ENCODE data around the gene FMC1.
"Not testable (repeated sequence)": the region's sequence is repeated elsewhere in the genome, so short reads cannot be mapped to it uniquely, and the experiment has no call there.

Gene FMC1, protein sequence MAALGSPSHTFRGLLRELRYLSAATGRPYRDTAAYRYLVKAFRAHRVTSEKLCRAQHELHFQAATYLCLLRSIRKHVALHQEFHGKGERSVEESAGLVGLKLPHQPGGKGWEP

DNA sequence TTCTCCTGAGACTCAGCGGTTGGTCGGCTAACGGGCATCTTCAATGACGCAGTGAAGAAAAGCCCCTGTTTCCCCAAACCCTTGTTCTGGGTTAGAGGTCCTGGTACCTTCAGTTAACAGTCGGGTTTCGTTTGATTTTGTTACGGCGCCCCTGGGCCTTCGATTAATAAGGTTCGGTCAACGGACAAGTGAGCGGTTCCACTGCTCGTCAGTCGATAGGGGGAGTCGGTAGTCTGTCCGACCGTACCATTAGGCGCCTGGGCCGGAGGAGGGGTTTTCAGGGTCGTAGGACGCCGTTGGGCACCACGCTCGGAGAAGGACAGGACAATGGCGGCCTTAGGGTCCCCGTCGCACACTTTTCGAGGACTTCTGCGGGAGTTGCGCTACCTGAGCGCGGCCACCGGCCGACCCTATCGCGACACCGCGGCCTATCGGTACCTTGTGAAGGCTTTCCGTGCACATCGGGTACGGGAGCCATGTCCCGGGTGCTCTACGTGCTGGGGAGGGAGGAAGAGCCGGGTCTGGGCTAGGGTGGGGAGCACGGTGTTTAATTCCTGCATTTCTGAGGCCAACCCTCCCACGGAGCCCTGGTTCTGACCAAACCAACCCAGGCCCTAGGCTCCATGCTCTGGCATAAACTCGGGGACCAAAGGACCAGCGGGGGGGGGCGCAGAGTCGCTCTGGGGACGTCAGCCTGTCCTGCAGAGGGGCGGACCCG, at the start of gene FMC1:
Gene FMC1 (plus strand): TSS at position 280 of the 718 bp plus-strand sequence. CDS start 48 bp downstream, at position 328.
- DNase-seq: peak; percentile 86

DNA sequence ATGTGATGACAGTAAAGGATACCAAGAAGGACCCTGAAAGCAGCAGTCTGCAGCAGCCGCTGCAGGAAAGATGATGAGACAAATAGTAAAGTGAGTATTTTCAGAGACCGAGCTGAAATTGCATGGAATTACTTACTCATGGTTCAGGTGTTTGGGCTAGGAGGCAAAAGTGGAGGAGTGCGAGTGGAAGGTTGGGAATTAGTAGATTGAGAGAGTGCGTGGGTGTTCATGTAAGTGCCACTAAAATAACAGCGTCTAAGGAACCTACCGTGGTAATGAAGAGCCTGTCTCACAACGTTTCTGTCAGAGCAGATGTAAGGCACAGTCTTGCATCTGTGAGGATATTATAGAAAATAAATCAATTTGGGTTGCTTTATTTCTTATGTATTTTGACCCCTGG, 48.3 kb upstream of the FMC1 start:
- DNase-seq: no peak

DNA sequence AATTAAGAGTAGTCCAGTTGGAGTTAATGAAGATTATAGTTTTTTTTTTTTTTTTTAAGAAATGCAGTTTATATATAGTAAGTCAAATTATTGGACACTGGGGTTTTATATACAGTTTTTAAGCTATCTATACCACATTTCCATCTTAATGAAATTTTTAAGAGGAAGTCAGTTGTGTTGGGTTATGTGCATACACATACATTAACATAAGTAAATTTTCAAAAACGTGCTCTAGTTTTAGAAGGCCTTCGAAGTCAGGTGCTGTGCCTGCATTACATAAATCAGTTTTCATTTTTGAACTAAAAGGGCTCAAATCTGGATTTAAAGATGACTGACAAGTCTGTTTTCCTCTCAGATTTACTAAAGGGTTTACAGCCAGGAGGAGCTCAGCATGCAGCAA, 47.6 kb upstream of the FMC1 start:
- no peak for DNase-seq

DNA sequence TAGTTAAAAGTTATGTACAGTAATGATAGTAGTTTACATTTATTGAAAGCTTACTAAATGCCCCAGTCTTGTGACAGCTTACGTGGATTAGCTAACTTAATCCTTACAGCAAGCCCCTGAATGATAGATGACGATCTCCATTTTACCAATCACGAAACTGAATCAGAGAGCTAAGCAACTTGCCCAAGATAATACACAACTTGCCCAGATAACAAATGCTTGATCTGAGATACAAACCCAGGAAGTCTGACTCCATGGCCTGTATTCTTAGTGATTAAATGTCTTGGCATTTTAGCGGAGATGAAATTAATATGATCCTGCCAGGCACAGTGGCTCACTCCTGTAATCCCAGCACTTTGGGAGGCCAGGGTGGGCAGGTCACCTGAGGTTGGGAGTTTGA, 46.9 kb upstream of the FMC1 start:
- no peak for DNase-seq

DNA sequence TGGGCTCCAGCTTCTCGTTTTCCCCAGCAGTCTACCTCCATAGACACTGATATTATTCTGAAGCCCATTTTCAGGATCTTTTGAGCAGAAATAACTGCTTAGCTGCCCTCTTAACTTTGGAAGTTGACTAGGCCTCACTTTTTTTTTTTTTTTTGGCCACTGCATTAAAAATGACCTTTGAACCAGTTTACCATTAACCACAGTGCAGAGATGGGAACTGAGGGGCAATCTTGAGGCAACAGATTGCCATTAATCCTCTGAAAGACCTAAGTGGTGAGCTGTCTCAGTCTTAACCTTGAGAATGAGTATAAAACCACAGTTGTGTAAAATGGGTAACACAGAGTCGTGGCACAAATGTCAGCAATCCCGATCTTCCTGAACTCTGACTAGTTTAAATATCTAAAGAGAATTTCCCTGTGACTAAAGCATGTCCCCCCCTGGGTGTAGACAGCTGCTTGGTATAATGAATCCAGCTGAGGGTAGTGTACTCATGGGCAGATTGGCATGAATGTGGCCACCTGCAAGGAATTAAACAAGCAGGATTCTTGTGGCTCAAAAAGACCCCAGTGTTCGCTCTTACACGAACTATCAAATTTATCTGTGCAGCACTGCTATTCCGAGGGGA, 46.1 kb upstream of the FMC1 start:
- DNase-seq: no peak

DNA sequence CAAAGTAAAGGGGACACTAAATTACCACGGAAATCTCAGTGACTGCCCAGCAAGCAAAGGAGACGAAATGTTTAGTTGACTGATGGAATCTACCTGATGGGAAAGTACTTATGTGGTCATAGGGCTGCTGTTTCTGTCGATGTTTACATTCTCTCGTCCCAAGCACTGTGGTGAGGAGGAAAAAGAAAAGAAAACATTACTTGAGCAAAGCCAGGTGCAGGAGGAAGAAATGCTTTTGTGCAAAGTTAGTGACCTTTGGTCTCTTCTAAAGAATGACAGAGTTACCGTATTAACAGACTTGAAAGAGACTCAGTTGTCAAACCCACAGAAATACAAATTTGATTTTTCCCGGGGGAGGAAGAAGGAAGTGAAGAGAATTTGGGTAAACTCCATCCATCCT, 43.3 kb upstream of the FMC1 start:
- no peak for DNase-seq

DNA sequence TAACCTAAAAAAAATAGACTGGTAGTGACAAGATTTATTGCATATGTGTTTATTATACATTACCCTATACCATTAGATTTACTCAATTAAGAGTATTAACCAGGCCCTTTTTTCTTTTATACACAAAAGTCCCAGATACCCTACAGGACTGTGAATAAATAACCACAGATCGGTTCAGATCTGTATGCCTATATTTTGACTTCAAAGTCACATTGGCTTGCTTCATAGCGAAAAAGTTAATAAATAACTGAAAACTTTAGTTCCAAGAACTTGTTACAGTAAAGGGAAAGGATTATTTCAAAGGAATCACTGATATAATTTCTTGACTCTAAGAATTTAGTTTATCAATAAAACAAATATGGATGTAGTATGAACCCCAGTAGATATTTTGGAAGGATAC, 41.8 kb upstream of the FMC1 start:
- no peak for DNase-seq

DNA sequence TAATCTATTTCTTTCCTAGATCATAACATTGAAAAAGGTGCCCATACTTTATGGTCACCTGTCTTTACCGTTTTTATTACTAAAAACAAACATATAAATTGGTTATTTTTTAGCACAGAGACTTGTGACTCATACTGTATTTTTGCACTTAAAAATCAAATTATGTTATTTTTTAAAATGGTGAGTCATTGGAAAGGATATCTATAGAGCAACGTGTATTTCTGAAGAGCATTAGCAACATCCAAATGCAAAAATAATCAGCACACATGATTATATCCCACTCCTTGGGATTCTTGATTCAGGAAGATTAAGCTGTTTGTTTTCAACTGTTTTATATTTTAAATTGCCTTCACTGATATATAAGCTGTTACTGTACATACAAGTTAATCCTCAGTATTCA, 40.7 kb upstream of the FMC1 start:
- DNase-seq: no peak

DNA sequence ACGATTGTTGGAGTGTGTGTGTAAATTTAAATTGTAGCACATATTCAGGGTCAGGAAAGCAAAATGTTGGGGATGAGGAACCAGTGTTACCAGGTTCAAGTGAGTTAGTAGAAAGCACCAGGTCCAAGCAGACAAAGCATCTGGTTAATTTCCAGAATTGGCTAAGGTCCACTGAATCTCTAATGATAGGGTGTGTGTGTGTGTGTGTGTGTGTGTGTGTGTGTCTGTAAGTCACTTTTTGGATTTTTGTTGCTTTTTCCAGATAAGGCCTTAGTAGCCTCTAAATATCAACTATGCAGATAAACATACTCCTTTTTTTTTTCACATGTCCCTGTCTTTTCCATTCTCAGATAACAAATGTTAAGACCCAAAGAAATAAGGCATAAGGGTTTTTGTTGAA, 36.6 kb upstream of the FMC1 start:
- DNase-seq: no peak

DNA sequence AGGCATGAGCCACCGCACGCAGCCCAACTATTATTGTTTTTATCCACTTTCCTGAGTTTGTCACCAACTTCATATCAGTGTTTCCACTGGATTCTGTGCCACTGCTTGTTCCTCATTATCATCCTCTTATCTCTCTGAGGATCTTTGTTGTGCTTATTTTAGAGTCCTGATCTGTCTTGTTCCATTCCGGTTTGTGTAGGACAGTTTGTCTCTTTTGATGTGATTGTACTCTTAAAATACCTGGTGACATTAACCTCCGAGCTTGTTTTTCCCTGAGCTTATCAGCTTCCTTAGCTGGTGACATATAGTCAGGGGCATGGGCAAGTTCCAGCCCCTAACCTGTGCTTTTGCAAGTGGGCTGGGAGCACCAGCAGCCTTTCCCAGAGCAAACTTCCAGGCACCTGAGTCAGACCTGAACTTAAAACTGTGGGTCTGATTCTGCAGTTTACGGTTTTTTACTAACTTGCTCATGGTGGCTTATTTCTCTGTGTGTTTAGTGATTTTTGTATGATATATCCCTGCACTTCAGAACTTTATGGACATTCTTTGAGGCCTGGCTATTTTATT, 23.1 kb upstream of the FMC1 start:
- no peak for DNase-seq

DNA sequence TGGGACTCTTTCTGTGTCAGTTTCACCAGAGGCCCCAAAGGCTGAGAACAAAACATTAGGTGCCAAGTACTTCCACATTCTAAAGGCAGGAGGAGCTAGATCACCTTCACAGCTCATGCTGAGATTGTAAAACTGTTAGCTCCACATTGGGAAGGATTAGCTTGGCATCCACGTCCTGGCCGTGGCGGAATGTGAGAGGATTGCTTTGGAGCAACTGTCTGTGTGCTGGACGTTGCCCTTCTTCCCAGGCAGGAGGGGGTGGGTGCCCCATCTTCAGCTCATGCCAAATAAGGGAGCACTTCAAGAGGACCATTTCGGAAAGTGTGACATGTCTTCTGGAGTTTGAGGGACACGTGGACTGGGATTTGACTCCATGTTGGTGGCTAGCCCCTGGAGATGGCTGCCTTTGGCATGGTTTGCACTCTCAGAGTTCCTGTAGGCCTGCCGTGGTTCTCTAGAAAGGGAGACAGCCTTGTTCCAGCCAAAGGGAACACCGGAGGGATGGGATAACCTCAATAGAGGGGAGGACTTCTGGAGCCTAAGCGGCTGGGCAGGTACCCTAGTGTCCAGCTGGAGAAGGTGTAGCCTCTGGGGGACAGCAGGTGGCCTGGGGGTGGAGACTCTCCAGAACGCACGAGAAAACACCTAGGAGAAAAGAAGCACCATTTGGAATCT, 19.9 kb upstream of the FMC1 start:
- no peak for DNase-seq

DNA sequence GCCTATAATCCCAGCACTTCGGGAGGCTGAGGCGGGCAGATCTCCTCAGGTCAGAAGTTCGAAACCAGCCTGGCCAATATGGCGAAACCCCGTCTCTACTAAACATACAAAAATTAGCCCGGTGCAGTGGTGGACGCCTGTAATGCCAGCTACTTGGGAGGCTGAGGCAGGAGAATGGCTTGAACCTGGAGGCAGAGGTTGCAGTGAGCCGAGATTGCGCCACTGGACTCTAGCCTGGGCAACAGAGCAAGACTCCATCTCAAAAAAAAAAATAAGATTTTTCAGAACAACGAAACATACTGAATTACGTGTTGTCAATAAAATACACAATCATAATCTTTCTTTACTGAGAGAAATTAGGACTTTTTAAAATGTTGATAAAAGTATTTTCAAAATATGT, 16.4 kb upstream of the FMC1 start:
- DNase-seq: not testable (repeated sequence)

DNA sequence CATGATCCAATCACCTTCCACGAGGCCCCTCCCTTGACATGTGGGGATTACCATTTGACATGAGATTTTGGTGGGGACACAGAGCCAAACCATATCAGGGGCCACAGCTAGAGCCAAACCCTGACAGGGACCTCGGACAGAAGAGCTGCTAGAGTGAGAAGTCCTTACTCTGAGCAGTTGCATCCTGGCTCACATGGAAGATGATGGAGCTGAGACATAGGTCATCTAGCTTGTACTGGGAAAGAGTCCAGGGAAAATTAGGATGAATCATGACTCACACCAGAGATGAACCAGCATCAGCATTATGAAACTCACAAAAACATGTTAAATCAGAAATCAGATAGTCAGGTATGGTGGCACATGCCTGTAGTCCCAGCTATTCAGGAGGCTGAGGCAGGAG, 12.8 kb upstream of the FMC1 start:
- DNase-seq: no peak

DNA sequence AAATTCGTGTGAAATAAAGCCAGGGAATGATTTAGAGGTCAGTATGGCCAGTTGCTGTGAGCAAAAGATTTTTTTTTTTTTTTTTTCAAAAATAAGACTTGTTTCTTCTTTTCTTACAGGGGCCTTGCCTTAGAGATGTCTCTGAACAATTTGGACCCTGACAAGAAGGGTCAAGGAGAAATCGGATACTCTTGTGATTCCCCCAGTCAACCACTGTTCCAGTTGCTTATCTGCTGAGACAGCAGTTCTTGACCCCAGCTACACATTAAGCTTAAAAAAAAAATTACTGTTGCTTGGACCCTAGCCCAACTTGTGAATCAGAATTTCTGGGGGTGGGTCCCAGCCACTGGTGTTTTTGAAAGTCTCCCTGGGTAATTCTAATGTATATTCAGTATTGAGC, 12.0 kb upstream of the FMC1 start:
- no peak for DNase-seq

DNA sequence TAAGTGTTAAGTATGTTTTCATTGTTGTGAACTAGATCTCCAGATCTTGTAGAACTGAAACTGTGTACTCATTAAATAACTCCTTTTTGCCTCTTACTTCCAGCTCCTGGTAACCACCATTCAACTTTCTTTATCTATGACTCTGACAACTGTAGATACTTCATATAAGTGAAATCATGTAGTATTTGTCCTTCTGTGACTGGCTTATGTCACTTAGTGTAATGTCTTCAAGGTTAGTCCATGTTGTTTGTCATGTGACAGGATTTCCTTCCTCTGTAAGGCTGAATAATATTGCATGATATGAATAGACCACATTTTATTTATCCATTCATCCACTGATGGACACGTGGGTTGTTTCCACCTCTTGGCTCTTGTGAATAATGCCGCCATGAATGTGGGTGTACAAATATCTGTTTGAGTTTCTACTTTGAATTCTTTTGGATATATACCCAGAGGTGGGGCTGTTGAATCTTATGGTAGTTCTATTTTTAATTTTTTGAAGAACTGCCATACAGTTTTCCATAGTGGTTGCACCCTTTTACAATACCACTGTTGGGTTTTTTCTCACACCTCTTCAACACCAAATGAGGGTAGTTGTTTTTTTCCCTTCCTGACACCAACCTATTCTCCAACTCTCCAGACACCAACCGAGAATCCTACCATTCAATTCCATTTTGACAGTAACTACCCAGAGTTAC, 10.7 kb upstream of the FMC1 start:
- DNase-seq: no peak

DNA sequence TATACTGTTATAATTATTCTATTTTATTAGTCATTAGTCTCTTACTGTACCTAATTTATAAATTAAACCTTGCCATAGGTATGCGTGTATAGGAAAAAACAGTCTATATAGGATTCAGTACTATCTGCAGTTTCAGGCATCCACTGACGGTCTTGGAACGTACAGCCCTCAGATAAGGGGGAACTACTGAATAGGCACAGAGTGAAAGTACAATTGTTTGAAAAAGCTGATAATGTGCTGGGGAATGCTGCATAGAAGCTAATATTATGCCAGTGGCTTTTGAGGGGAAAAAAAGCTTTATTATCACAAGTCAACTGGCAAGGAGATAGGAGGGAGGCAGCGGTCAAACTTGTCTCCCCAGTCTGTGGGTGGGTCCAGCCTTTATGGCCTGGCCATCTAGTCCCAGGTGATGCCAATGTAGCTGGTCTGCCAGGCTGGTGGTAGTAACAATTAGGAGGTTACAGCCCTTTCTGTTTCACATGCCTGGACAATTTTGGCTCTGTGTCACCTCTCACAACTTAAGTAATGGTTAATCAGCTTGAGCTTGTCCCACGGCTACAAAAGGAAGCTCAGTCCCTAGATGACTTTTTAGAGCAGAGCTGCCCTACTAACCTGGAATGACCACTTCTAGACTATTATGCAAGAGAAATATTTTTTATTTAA, 8.3 kb upstream of the FMC1 start:
- no peak for DNase-seq

DNA sequence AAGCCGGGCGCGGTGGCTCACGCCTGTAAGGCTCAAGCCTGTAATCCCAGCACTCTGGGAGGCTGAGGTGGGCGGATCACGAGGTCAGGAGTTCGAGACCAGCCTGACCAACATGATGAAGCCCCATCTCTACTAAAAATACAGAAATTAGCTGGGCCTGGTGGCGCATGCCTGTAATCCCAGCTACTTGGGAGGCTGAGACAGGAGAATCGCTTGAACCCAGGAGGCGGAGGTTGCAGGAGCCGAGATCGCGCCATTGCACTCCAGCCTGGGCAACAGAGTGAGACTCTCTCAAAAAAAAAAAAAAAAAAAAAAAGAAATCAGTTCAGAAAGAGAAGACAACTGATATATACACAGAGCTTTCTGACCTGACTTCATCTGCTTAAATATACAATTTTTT, 7.7 kb upstream of the FMC1 start:
- not testable (repeated sequence) for DNase-seq

DNA sequence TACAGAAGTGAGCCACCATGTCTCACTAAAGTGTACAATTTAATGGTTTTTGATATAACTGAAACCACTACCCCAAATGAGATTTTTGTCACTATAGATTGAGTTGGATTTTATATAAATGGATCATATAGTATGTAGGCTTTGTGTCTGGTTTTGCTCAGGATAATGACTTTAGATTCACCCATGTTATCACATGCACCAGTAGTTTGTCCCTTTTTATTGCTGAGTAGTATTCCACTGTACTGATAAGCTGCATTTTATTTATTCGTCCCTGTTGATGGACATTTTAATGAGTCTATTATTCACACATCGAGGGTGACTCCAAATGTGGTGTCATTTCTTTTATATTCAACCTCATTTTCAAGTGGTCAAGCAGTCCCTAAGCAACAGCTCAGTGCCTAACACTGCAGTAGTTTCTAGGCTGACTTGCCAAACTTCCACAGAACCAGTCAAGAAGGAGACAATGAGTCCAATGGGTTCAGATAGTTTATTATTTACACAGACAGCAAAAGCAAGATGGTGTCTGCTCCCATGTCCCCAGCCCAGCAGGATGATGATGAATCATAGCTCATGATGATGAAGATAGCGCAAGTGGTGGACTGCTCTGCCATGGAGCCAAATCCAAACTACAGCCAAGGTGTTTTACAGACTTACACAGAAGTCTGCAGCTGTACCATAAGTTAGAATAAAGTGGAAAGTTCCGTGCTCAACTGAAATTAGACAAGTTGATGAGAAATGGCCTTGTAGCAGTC, 6.6 kb upstream of the FMC1 start:
- DNase-seq: no peak

DNA sequence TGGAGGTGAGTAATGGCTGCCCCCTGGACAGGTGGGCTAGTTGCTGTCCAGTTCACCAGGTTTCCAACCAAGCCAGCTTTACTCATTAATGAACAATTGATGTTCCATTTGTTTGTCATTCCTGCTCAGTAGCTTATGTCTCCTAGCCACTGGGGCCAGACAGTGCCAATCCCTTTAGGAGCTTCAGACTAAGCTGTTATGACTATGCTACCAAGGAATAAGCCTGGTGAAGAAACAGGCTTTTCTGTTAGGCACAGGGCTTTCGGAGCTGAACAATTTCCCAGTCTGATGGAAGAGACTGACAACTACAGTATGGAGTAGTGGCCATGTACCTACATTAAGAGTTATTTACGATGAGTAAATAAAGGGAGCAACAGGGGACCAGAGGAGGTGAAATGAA, 2.1 kb upstream of the FMC1 start:
- no peak for DNase-seq

DNA sequence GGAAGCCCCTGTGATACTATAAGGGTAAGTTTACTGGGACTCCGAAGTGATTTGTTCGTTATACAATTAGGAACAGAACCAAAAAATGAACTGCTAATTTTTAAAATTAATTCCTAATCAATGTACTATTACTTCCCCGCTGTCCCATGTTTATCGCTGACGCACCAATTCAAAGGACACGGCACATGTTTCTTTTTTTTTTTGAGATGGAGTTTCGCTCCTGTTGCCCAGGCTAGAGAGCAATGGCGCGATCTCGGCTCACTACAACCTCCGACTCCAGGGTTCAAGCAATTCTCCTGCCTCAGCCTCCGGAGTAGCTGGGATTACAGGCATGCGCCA, 1.5 kb upstream of the FMC1 start:
- DNase-seq: no peak

DNA sequence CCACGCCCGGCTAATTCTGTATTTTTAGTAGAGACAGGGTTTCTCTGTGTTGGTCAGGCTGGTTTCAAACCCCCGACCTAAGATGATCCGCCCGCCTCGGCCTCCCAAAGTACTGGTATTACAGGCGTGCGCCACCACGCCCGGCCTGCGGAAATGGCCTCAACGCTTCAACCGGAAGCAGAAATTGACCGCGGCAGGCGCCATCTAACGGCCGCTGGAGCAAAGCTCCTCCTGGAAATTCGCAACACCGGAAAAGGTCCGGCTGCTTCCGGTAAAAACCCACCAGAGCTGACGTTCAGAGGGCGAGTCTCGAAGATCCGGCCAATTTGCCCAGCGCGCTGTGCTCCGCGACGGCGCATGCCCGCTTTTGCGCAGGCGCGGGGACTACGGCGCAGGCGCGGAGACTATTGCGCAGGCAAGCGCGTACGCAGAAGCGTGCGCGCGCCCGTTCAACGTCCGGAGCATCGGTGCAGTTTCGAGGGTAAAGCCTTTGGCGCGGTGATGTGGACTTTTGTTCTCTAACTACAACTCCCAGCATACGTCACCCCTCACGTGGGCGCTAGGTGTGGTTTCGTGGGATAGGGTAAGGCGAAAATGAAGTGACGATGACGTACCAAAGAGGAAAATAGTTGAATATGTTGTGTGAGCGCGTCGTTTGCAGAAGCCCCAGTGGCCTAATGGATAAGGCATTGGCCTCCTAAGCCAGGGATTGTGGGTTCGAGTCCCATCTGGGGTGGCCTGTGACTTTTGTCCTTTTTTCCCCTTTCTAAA, 915 bp upstream of the FMC1 start:
- DNase-seq: peak; percentile 99

DNA sequence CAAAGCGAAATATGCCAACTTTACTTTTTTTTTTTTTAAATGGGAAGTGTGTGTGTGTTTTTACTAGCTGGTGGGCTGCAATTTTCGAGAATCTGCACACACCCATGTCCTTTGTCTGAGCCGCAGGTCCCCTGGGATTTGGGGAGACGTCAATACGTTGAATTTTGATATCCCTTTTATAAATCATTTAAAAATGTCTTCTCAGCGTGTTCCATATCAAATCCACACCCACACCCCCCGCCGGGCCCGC, 404 bp upstream of the FMC1 start:
- DNase-seq: no peak

All from activated naive CD4-positive, alpha-beta T cell treated with Interleukin-2 at 50 U/mL for 16 hours (primary cell).